WI38 (cell line): ENCODE results near the gene TRAPPC2.

Experiments used
- H3K4me3 ChIP-seq: 2 replicates; pipeline ENCODE4 v1.5.1; 2011; ENCODE audit warnings: low read depth, mild to moderate bottlenecking, control low read depth, low read length
- TF ChIP-seq, protein P1 (sequence below): IDR thresholded peaks from 2 replicates; pipeline ENCODE4 v1.5.1; 2012; ENCODE audit warnings: low read depth, mild to moderate bottlenecking, control low read depth, low read length

The TRAPPC2 gene

DNA sequence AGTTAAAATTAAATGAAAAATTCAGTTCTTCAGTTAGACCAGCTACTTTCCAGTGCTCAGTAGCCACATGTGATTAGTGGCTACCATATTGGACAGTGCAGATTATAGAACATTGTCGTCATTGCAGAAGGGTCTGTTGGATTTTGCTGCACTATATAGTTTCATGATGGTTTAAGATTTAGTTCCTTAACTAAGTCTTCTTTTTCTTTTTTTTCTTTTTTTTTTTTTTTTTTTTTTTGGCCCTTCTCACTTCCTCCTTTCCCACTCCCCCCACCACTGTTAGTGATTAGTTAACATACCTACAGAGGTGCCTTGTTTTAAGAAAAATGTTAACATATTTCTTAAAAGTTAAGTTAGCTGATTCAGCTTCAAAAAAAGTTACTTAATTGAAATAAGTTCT is 36.4 kb downstream of the TRAPPC2 start:
- no peak overlapping the region for H3K4me3 ChIP-seq
- TF ChIP-seq, protein P1, sequence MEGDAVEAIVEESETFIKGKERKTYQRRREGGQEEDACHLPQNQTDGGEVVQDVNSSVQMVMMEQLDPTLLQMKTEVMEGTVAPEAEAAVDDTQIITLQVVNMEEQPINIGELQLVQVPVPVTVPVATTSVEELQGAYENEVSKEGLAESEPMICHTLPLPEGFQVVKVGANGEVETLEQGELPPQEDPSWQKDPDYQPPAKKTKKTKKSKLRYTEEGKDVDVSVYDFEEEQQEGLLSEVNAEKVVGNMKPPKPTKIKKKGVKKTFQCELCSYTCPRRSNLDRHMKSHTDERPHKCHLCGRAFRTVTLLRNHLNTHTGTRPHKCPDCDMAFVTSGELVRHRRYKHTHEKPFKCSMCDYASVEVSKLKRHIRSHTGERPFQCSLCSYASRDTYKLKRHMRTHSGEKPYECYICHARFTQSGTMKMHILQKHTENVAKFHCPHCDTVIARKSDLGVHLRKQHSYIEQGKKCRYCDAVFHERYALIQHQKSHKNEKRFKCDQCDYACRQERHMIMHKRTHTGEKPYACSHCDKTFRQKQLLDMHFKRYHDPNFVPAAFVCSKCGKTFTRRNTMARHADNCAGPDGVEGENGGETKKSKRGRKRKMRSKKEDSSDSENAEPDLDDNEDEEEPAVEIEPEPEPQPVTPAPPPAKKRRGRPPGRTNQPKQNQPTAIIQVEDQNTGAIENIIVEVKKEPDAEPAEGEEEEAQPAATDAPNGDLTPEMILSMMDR: no peak

DNA sequence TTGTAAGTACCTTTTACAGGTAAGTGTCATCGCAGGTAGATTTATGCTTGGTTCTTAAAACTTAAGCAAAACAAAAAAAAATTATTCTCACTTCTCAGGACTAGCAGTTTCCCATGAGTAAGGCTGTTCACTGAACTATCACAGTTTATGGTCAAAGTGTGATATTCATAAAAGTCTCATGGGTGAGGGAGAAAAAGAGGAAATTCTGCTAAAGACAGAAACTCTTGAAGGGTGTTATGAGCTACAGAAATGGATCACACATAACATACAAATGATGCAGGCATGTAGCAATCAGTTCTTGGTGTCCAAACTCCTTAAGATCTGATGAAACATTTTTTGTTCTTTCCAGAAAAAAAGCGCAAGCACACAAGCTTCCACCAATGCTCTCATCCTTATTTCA is 37.0 kb downstream of the TRAPPC2 start:
- TF ChIP-seq, protein P1: no peak
- H3K4me3 ChIP-seq: no peak overlapping the region

DNA sequence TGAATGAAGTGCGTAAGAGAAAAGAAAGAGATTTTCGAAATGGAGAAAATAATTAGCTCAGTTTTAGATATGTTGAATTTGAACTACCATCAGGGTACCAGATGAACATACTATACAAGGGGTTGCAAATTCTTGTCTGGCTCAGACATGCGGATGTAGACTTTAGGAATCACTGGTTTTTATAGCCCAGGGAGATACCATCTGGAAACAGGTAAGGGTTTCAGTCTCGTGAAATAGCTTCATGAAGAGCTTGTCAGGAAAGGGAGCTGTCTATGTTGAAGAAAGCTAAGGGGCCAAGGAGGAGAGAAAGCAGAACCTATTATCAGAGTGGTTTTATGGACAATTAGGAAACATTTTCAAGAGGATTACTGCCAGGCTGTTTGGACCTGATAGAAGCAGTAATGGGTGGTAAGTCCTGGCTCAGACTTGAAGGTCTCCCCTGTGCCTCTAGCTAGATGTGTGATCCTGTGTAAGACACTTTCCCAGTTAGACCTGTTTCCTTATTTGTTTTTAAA is 38.8 kb downstream of the TRAPPC2 start:
- H3K4me3 ChIP-seq: no peak overlapping the region
- TF ChIP-seq, protein P1: no peak

DNA sequence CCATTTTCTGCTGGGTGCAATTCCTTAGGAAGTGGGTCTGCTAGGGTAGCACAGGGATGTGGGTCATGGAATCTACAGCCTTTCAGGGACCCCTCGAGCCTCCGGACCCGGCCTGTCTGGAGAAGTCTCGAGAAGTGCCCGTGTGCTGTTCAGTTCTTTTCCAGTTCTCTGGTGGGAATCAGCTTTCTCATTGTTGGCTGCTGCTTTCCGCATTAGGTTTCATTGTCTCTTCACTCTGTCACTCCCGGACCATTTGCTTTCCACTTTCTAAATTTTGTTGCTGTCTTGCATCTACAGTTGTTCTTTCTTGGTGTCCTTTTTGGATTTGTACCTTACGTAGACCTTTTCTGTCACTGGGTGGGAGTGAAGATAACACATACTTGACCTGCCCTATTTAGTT is 39.4 kb downstream of the TRAPPC2 start:
- TF ChIP-seq, protein P1: no peak
- H3K4me3 ChIP-seq: no peak overlapping the region

DNA sequence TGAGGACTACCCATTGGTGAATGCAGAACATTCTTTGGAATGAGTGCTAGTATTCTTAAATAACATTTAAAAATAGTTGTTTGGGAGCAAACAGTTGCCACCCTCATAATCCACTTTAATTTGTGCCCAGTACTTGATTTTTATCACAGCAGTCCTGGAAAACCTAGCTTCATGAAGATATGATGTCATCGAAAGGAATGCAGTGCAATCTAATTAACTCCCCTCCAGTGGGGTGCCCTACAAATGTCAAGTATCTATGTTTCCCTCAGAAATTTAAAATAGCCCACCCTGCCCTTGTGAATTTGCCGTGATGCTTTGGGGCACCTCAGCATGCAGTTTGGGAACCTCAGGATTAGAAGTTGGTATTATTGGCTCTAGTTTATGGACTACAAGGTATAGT is 40.1 kb downstream of the TRAPPC2 start:
- H3K4me3 ChIP-seq: no peak overlapping the region
- TF ChIP-seq, protein P1: no peak

DNA sequence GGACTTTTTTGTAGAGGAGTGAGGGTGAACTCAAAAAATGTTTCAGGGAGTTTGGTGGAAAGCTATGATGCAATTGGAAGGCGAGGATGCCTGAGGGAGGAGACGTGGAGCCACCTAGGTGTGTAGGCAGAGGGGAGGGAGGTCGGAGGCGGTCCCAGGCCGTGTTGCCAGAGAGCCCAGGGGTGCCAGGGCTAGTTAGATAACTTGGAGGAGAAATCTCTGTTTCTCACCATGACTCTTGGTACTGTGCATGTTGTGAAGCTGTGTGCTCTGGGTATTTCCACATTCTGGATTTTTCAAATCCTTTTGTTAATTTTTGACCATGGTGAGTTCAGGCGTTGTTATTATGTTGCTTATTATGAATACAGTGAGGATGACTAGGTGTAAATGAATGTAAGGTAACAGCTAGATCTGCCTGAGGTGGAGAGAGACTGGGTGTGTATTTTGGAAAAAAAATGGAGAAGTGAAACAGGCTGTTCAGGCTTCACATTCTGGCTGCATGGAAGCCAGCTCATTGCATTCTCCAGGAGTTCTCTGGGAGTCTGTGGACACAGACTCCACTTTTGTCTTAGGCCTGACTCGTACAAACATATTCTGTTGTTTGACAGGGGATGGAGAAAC is 41.0 kb downstream of the TRAPPC2 start:
- no peak overlapping the region for H3K4me3 ChIP-seq
- TF ChIP-seq, protein P1: no peak

DNA sequence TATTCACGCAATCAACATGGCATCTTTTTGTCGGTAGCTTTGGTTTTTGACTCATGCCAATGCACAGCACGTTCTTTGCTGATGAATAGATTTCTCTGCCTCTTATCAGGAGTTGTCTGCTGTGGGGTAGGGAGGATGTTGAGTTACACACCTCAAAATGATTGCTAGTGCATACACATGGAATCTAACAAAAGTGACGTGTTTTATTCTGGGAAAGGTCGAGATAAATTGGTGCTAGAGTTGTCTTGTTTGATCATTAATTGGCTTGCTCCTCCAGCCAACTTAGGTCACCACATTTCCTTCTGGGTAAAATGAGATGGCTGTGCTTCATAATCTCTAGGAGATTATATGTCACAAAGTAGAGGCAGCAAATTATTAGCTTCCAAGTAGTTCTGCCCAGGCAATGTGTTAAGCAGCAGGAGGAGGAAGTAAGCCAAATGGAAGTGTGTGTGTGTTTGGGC is 41.6 kb downstream of the TRAPPC2 start:
- TF ChIP-seq, protein P1: no peak
- no peak overlapping the region for H3K4me3 ChIP-seq
